ENCODE data around the gene TCP1.

- TF ChIP-seq EZH2 (IDR thresholded peaks at IDR 0.05; ENCODE audit: borderline replicate concordance, low read depth, low read length, severe bottlenecking) (no peak), CTCF (IDR thresholded peaks at IDR 0.05; ENCODE audit: extremely low read depth in 1 of 2, insufficient read depth in 1 of 2, low read depth in 1 of 2, low read length in 2 of 2) (no peak), POLR2AphosphoS5 (IDR thresholded peaks at IDR 0.05; ENCODE audit: insufficient read depth, low read depth, low read length) (no peak)
Measured at GRCh38 chr6:159833556-159833955, 44.2 kb upstream of the TCP1 start.
